GM19023 (cell line): ENCODE data around the gene STX11.
"Not testable (repeated sequence)": the region's sequence is repeated elsewhere in the genome, so short reads cannot be mapped to it uniquely, and the experiment has no call there.

Experiments used
- ATAC-seq: cut with Tn5 transposase; IDR thresholded peaks from one replicate; pipeline ENCODE4 v1.9.1; 2021; ENCODE audit warnings: mild to moderate bottlenecking, moderate library complexity; ENCODE audit not compliant: unreplicated experiment

The STX11 gene

GRCh38 chr6:144149894-144150709 is at the start of gene STX11:
TSS of gene STX11 (plus strand) at chr6:144150517. CDS start at chr6:144186628, 36,111 bp downstream.
- ATAC-seq, result peak; percentile 78

GRCh38 chr6:144103026-144103563 is 47.2 kb upstream of the STX11 start:
- ATAC-seq, result no peak

DNA sequence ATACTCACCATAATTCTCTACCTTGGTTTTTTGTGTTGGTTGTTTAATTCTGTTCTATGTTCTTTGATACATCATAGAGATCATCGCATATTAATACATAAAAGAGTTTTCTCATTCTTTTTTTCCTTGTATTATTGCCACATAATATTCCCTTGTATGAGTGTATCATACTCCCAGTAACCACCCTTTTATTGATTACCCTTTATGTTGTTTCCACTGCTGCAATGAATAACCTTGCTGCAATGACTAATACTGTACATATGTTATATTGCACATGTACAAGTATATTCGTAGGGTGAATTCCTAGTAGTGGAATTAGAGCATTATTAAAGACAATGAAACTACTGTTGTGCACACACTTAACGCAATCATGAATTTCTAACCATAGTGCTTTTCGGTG is 45.8 kb upstream of the STX11 start:
- ATAC-seq, result no peak

DNA sequence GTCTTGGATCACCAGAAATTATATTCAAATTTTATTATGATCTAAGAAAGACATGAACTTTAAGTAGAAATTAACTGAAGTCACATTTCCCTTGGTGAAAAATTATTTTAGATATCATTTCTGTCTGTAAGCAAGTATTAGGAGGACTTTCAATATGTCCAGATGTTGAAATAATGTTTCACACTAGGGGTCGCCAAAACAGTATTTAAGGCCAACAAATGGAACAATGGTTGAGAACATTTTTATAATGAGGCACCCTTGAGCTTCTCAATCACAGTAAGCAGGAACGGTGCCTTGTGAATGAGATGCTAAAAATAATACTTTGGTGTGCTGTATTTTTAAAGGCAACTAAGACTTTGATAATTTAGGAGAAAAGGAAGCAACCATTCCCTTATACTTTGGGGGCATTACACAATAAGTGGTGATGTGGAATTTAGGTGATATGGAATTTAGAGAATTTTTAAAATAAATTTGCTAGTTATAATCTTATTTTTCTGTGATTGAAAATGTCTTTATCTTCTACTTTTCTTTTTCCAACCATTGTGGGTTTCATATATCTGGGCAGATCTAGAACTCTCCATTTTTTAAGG is 45.3 kb upstream of the STX11 start:
- ATAC-seq, result peak; percentile 58

DNA sequence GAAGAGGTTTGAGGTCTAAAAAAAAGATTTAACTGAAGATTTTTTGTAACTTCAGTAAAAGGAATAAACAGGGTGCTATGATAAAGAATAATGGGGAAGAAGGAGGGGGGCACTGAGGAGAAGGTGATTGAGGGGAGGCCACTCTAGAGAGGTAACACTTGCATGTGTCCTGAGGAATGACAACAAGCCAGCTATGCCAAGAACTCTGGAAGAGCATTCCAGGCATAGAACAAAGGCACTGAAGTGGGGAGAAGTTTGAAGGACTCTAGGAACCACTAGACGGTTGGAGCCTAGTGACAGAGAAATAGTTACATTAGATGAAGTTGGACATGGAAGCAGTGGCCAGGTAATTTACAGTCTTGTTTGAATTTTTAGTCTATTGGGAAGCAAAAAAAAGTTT is 44.1 kb upstream of the STX11 start:
- no peak for ATAC-seq

DNA sequence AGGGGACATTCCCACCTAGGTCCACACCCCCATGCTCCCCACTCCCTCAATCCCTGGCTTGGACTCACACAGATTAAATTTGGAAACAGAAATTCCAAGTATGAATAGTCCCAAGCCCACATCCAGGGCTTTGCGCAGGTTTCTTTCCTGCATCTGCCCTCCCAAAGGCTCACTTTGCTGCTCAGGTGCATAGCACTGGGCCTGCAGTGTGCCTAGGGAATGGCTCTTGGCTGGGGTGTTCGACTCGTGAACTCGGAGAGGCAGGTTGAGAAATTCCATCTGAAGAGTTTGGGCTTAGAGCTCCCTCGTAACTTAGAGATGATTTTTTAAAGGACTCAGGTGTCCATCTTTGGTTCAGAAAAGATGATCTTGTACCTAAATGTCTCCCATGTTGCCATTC is 40.1 kb upstream of the STX11 start:
- no peak for ATAC-seq

DNA sequence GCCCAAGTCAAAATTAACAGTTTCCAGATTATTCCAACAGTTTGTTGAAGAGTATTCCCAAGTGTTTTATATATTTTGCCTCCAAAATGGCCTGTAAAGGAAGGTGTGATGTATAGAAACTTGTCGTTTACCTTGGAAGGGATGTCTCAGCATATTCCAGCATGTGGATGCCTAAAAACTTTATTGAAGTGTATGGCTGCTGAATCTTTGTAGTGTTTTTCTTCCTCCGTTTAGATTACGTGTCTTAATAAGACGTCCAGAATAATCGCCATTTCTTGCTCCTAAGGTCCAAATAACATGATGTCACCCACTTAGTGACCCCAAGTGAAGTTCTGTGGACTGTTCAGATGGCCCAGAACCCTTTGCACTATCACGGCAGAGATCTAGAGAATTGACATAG is 37.0 kb upstream of the STX11 start:
- ATAC-seq, result no peak

DNA sequence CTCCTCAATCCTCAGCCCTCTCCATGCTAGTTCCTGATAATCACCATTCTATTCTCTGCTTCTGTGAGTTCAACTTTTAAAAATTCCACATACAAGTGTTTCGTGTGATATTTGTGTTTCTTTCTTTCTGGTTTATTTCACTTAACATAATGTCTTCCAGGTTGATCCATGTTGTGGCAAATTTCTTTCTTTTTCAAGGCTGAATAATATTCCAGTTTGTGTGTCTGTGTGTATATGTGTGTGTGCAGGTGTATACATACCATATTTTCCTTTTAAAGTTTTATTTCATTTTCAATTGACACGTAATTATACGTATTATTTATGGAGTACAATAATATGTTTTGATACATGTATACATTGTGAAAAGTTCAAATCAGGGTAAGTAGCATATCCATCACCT is 35.1 kb upstream of the STX11 start:
- no peak for ATAC-seq

- no peak for ATAC-seq
Observed at GRCh38 chr6:144119376-144119775, 30.9 kb upstream of the STX11 start.

DNA sequence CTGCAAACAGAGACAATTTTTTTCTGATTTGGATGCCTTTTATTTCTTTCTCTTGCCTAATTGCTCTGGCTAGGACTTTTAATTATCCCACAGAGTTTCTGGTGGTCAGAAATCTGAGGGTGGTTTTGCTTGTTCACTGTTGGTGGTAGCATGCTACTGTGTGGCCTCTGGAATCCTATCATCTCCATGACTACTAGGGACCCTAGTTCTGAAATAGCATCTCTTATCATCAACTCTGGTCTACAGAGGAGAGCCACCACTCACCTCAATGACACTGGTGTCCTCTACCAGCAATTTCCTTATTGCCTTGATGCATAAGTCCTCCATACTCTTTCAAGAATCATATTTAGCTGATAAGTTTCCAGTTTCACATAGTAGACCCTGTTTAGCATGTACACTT is 27.5 kb upstream of the STX11 start:
- no peak for ATAC-seq

DNA sequence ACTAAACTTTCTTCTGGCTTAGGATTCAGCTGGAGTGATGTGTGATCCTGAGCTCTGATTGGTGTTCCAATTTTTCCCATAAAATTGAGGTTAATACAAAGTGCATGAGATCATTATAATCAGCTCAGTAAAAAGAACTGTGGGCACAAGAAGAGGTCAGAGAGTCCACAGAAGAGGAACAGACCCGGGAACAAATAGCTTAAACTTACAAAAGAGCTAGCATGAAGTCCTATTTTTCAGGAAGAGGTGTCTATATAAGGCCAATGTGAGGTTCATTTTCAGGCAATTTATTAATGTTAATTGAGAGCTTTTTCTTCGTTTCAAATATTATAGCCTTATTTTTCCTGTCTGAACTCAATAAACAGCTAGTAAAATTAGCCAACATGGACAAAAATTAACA is 26.9 kb upstream of the STX11 start:
- no peak for ATAC-seq

DNA sequence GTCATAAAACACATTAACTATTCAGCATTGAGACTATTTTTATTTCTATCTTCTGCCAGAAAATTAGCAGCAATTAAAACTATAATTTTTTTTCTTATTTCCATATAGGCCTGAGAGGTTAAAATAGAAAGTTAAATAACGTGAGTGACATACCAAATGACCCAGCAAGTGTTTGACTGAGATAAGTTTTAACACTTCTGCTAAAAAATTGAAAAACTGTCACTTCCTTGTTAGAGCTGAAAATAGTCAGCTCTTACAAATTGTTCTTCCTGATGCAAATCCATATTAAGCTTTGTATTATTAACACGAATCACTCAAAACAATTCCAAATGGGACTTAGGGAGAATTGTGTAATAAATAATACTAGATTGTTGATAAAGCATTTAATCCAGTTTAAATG is 26.5 kb upstream of the STX11 start:
- ATAC-seq, result no peak

GRCh38 chr6:144127097-144127496 is 23.2 kb upstream of the STX11 start:
- ATAC-seq, result no peak

GRCh38 chr6:144129469-144129868 is 20.8 kb upstream of the STX11 start:
- no peak for ATAC-seq

DNA sequence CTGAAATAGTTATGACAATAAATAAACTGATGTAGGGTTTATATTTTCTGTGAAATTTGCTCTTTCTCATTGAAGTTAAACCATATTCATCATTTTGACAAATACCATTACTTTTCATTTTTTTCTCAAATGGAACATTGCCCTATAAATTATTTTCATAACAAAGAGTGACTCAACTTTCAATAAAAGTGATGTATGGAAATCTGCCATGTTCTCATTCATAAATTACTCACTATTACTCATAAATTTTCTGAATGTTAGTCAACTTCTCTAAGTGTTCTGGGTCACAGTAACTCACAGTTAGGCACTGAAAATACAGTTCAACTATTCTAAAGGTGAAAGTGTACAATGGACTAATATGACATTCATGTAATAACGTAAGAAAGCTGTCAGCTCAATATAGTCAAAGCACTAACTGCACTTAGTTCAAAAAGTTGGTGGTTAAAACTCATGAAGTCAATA is 19.0 kb upstream of the STX11 start:
- ATAC-seq, result no peak

DNA sequence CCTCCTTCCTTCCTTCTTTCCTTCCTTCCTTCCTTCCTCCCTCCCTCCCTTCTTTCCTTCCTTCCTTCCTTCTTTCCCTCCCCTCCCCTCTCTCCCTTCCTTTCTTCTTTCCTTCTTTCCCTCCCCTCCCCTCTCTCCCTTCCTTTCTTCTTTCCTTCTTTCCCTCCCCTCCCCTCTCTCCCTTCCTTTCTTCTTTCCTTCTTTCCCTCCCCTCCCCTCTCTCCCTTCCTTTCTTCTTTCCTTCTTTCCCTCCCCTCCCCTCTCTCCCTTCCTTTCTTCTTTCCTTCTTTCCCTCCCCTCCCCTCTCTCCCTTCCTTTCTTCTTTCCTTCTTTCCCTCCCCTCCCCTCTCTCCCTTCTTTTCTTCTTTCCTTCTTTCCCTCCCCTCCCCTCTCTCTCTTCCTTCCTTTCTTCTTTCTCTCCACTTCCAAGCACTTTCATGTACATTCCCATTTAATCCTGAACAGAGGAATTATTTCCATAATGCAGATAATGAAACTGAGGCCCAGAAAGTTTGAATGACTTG is 18.1 kb upstream of the STX11 start:
- not testable (repeated sequence) for ATAC-seq

GRCh38 chr6:144133225-144133821 is 17.0 kb upstream of the STX11 start:
- no peak for ATAC-seq

DNA sequence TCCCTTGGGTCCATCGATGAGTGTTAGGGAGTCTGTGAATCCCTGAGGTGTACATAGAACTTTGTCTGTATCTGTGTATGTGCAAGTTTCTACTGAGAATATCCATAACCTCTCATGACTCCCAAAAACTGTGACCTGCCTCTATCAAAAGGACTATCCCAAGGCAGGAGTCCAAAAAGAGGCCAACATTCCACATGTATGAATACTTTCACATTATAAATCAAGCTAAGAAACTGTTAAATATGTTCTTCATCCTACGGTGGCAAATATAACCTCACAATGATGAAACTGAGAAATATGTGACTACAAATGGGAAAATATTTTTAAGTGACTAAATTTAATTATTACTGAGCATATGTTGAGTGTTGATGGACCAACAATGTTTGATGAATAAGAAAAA is 16.1 kb upstream of the STX11 start:
- ATAC-seq, result no peak

DNA sequence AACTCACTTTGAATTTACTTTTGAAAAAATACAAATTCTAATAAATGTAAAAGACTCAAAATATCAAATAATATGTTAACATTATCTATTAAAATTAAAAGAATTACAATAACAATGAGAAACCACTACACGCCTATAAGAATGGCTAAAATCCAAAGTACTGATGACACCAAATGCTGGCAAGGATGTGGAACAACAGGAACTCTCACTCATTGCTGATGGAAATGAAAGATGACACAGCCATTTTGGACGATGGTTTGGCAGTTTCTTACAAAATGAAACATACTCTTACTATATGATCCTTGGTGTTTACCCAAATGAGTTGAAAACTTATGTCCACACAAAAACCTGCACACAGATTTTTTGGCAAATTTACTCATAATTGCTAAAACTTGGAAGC is 15.6 kb upstream of the STX11 start:
- no peak for ATAC-seq

- ATAC-seq, result no peak
Observed at GRCh38 chr6:144138542-144138941, 11.8 kb upstream of the STX11 start.

DNA sequence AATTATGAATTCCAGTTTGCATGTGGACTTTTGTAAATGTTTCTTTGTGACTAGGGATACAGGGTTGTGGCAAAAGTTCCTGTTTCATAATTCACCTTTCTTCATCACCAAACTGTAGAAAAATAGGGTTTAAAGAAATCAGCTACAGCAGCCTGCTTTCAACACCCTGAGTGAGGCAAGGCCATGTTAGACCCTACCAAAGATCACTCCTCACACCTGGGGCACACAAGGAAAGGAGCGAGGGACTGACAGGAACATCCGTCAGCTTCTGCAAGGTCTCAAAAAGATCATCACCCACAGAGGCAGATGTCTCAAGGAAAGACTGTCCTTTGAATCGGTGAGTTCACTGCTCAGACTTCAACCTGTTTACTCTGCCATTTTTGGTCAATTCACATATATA is 10.5 kb upstream of the STX11 start:
- ATAC-seq, result no peak

GRCh38 chr6:144140867-144141266 is 9.4 kb upstream of the STX11 start:
- ATAC-seq, result peak; percentile 78
